ENCODE results near the gene MOSMO. TPM values are rescaled to one million over a fixed set of nuclear protein-coding genes. Genes with fewer than 3 reads are reported as not detected.
"Not testable (repeated sequence)": the region's sequence is repeated elsewhere in the genome, so short reads cannot be mapped to it uniquely, and the experiment has no call there.

The MOSMO gene
- total RNA-seq, 1 donor from 2014 or later = 18.6 TPM

GRCh38 chr16:22043882-22044281, 36.0 kb downstream of the MOSMO start:
- DNase-seq (ENCODE audit: low spot score) = not testable (repeated sequence)

- DNase-seq (ENCODE audit: low spot score) = not testable (repeated sequence)
Observed at GRCh38 chr16:22045888-22046287, 38.0 kb downstream of the MOSMO start.

GRCh38 chr16:22050963-22051362, 43.1 kb downstream of the MOSMO start:
- no peak for DNase-seq (ENCODE audit: low spot score)

GRCh38 chr16:22052980-22053379, 45.1 kb downstream of the MOSMO start:
- DNase-seq (ENCODE audit: low spot score) = no peak

GRCh38 chr16:22053921-22054341, 46.0 kb downstream of the MOSMO start:
- no peak for DNase-seq (ENCODE audit: low spot score)

- no peak for DNase-seq (ENCODE audit: low spot score)
Observed at GRCh38 chr16:22054847-22055590, 47.1 kb downstream of the MOSMO start.

GRCh38 chr16:22055881-22056280, 48.0 kb downstream of the MOSMO start:
- DNase-seq (ENCODE audit: low spot score) = no peak

GRCh38 chr16:22063888-22064467, 56.1 kb downstream of the MOSMO start:
- no peak for DNase-seq (ENCODE audit: low spot score)

GRCh38 chr16:22065252-22065651, 57.3 kb downstream of the MOSMO start:
- DNase-seq (ENCODE audit: low spot score) = no peak

GRCh38 chr16:22070361-22071330, 62.7 kb downstream of the MOSMO start:
- no peak for DNase-seq (ENCODE audit: low spot score)

GRCh38 chr16:22071331-22071910, 63.5 kb downstream of the MOSMO start:
- DNase-seq (ENCODE audit: low spot score) = no peak

- DNase-seq (ENCODE audit: low spot score) = no peak
Observed at GRCh38 chr16:22073350-22073749, 65.4 kb downstream of the MOSMO start.

GRCh38 chr16:22075043-22075757, 67.3 kb downstream of the MOSMO start:
- DNase-seq (ENCODE audit: low spot score) = no peak

- no peak for DNase-seq (ENCODE audit: low spot score)
Observed at GRCh38 chr16:22075776-22076175, 67.9 kb downstream of the MOSMO start.

- no peak for DNase-seq (ENCODE audit: low spot score)
Observed at GRCh38 chr16:22077700-22078313, 69.9 kb downstream of the MOSMO start.

GRCh38 chr16:22078656-22079055, 70.7 kb downstream of the MOSMO start:
- DNase-seq (ENCODE audit: low spot score) = no peak

- no peak for DNase-seq (ENCODE audit: low spot score)
Observed at GRCh38 chr16:22081050-22081449, 73.1 kb downstream of the MOSMO start.

- DNase-seq (ENCODE audit: low spot score) = no peak
Observed at GRCh38 chr16:22086440-22086839, 78.5 kb downstream of the MOSMO start.

- DNase-seq (ENCODE audit: low spot score) = no peak
Observed at GRCh38 chr16:22088642-22089041, 80.7 kb downstream of the MOSMO start.

- no peak for DNase-seq (ENCODE audit: low spot score)
Observed at GRCh38 chr16:22089910-22090309, 82.0 kb downstream of the MOSMO start.
